ENCODE data around the gene CXCL5.
"Not testable (repeated sequence)": the region's sequence is repeated elsewhere in the genome, so short reads cannot be mapped to it uniquely, and the experiment has no call there.

CXCL5 gene

DNA sequence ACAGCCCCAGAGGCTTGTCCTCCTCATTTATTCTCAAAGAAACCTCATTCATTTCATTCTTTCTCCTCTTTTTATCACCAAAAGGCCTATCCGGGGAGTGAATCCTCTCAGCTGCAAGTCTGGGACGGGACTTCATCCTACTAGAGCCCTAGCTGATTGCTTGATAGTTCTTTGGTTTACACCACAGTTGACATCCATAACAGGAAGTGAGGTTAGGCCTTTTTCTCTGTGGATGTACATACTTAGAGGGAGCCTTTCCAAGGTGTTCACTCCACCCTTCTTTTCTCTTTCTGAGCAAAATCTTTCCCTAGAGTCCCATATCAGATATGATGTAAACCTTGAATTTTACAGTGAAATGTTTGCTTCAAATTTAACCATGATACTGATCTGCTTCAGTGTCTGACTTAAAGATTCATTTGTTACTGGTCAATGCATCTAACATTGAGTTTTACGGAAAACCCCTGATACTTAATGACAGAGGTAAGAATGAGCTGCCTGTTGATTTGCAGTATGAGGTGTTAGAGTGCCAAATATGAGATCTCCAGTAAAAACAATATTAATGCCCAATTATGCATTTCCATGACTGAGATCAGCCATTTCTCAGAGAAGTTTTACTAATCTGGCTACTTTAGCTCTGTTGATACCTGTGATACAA, 16.8 kb upstream of the CXCL5 start:
- no peak for DNase-seq (ENCODE audit: low spot score)

DNA sequence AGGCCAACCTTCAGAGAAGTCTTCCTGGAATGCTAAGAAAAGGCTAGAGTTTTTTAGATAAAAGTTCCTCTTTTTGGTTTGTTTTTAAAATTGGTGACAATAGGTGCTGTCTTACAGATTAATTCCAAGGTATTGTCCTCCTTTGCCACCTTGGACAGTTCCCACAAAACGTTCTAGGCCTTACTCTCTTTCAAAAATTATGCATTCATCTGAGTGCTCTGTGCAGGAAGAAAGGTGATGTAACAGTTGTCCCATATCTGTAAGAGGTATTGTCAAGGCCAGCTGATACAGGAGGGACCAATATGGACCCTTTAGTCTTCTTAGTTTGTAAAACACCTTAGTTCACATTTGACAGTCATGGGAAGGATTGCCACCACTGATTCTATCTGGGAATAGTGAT, 15.9 kb upstream of the CXCL5 start:
- no peak for DNase-seq (ENCODE audit: low spot score)

DNA sequence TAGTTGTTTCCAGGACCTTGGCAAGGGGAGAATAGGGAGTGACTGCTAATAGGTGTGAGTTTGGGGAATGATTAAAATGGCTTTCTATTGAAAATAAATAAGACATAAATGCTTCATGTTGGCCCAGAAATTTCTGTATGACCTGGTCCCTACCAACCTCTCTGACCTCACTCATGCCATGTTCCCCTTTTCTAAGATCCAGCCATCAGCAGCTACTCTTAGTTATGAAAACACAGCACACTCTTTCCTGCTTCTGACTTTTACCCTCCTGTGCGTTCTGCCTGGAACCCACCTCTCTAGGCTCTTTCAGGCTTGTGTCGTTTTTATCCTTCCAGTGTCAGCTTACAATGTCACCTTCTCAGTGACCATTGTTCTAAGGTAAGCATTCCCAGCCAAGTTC, 14.8 kb upstream of the CXCL5 start:
- DNase-seq (ENCODE audit: low spot score): no peak

DNA sequence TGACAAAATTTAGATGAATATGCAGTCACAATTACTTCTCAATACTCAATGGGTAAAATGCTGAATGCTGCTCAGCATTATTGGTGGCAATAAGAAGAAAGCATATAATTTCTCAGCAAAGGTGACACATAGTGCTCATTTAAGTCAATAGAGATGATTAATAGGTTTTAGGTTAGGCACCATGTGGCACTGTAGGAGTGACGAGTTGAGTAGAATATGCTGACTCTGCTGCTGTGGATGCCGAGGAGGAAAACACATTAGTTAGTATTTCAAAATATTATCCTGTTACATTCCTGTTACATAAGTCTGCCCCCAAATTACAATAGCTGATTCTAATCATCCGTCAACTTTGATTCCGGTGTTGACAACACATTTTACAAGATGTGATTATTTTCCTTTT, 13.7 kb upstream of the CXCL5 start:
- no peak for DNase-seq (ENCODE audit: low spot score)

DNA sequence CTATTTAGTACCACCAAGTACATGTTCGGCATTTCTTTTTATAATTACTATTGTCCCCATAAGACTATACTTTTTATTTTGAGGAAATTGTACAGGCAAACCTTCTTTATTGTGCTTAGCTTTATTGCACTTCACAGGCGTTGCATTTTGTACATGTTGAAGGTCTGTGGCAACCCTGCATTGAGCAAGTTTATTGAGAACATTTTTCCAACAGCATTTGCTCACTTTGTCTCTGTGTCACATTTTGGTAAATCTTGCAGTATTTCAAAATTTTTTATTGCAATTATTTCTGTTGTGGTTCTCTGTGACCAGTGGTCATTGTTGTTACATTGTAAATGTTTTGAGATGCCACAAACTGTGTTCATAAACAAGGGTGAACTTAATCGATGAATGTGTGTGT, 10.8 kb upstream of the CXCL5 start:
- DNase-seq (ENCODE audit: low spot score): no peak

DNA sequence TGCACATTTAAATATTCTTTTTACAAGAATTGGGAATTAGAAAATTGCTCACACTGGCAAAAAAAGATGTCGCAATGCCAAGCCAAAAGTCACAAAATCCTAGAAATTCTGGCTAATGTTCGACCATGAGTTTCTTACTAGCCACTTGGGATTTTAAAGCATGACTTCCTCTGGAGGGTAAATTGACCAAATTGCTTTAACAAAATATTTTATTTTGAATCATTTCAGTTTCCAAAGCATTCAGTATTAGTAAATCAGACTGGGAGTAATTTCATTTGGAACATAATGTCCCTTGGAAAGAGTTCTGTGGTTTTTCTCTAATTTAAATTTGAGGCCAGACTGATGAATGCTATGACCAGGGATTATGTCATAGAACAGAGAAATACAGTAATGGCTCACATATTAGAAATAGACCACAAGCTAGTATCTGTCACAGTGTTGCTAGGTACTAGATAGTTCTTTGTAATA, 7.6 kb upstream of the CXCL5 start:
- DNase-seq (ENCODE audit: low spot score): no peak

GRCh38 chr4:74005528-74005927, 7.1 kb upstream of the CXCL5 start:
- no peak for DNase-seq (ENCODE audit: low spot score)

DNA sequence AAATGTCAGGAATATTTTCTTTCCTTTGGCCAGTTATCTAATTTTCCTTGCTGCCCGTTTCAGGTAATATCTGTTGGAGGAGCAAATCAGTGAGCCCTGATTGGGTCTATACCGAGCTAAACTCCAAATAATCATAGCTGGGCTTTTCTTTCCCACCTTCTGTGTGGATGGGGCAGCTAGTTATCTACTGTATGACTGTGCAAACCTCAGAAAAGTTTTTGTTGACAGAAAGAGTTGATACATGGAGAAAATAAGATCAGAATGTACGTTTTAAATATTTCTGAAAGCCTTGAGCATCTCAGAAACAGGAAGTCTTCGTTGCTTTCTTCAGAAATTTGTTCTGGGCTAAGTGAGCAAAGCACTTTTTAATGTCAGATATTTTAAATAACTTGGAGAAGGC, 6.2 kb upstream of the CXCL5 start:
- no peak for DNase-seq (ENCODE audit: low spot score)

DNA sequence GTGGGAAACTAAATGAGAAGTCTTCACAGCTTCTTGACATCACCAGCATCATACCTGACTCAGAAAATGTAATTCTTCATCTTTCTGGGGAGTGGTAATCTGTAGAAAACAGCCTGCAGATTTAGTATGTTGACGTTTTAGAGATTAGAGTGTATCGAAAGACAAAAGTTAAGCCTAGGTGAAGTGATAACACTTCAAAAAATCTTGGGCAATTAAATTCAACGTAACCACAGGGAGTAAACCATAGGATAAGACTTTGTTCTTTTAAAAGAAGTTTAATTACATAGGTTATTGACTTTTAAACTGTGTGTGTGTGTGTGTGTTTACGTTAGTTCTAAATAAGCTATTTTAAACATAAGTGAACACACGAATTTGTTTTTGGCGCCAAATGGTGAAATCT, 1.8 kb upstream of the CXCL5 start:
- no peak for DNase-seq (ENCODE audit: low spot score)

- DNase-seq (ENCODE audit: low spot score): no peak
These were observed 6.4 kb downstream of the CXCL5 start for GRCh38 chr4:73992050-73992449.

DNA sequence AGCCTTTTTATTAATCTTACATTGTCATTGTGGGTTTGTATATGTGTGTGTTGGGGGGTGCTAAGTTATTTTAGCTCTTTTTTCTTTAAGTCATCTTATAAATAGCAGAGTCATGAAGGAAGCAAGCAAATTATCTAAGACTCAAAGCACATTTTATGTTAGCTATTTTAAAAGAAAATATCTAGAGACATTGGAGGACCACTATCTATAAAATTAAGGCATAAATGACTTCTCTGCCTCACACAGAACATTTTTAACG, 6.8 kb downstream of the CXCL5 start:
- DNase-seq (ENCODE audit: low spot score): no peak

DNA sequence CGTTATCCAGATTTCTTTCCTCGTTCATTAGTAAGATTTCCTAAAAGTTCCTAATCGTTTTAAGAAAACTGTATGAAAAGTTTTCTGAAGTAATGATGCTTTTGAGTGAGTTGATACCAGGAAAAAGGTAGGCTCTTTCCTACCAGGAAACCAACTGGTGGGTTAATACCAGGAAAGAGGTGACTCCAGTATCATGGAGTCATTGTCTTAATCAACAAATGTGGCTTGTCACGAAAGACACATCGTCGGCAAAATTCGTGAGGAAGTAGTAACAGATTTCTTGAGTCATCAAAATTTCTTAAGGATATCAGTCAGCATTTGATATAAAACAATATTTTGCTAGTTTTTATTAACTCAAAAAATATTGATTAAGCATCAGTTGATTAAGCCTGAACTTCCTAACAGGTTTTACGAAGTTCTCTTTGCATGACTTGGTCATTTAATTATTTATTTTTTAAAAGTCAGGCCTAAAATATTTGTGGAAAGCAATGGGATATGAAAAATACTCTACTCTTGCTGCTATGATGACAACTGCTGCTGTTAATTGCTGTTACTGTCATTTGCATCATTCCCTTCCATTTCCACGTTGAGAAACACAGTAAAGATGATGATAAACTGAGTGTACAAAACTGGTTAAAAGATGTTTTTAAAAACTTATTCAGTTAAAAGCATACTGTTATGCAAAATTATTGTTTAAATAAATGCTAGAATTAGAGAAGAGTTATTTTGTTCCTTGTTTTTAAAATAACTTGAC, 7.3 kb downstream of the CXCL5 start:
- no peak for DNase-seq (ENCODE audit: low spot score)

GRCh38 chr4:73989928-73990327, 8.5 kb downstream of the CXCL5 start:
- no peak for DNase-seq (ENCODE audit: low spot score)

- no peak for DNase-seq (ENCODE audit: low spot score)
These were observed 9.4 kb downstream of the CXCL5 start for GRCh38 chr4:73989031-73989430.

DNA sequence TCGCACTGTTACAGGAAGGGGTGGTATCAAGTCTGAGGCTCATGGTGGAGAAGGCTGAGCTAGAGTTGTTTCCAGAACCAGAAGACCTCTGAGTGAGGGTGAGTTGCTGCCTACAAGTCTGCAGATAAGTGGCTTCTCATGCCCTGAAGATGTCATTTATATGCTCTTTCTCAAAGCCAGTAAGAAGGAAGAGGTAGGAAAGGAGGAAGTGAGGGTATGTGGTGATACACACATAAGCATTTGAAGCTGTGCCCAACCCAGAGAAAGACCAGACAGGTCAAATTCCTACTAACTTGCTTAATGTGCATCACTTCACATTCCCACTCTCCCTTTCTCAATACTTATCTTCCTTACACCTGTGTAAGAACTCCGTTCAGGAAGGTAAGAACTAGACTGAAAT, 10.4 kb downstream of the CXCL5 start, which contains the start of gene PPBP:
TSS of gene PPBP (minus strand) at position 130 of the 400 bp plus-strand sequence. CDS start at position 43, 87 bp downstream.
- DNase-seq (ENCODE audit: low spot score): no peak

- no peak for DNase-seq (ENCODE audit: low spot score)
These were observed 13.0 kb downstream of the CXCL5 start for GRCh38 chr4:73985528-73985852.

- DNase-seq (ENCODE audit: low spot score): no peak
These were observed 13.5 kb downstream of the CXCL5 start for GRCh38 chr4:73984736-73985527.

GRCh38 chr4:73981175-73981574, 17.3 kb downstream of the CXCL5 start:
- not testable (repeated sequence) for DNase-seq (ENCODE audit: low spot score)

DNA sequence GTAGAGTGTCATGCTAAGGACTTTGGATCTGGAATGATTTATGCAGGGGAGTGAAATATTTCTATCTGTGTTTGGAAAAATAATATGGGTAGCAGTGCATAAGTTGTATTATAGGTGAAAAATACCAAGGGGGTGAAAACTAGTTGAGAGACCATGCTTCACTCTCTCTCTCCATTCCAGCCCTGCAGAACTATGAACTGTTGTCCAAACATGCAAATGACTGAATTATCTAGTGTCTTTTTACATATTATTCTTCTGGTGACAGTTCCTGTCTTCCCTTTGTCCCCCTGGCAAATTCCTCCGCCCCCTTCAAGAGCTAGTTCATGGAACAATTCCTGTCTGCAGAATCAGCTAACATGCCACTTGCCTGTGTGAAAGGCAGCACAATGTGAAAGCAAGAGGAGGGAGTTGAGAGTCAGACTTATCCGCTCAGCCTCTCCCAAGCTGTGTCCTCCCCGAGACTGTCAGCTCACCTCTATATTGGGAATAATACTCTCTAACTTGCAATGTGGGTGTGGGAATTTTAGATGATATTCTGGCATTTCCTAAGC, 19.0 kb downstream of the CXCL5 start:
- DNase-seq (ENCODE audit: low spot score): no peak

DNA sequence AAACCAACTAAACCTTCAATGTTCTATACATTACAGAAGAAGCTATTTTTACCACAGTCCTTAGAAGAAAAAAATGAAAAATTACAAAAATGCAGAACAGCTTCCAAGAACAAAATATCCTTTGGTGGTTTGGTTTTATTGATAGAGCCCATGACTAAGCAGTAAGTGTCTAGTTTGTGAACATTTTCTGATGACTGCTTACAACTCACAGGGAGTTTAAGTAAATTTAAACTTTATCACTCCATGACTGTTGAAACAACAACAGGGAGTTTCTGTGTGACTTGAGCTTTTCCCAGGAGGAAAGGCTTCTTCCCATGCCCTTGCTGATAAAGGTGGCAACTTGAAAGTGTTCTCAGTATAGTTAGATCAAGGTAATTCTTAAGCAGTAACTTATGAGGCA, 19.6 kb downstream of the CXCL5 start:
- DNase-seq (ENCODE audit: low spot score): no peak

DNA sequence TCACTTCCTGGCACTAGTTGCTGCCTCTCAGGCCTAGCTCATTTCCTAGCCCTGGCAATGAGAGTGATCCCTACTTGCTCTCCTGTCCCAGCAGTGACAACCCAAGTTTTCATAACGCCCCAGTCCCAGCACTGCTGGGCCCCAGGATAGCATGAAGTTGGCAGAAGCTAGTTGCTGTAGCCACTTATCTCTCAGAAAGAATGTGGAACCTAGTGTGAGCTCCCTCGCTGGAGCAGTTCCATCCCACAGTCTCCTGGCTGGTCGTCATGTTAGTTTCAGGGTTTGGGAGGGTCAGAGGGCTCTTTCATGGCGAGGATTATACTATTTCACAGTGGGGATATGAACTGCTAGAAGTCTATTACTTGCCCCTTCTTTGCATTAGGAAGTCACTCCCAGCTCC, 21.8 kb downstream of the CXCL5 start:
- no peak for DNase-seq (ENCODE audit: low spot score)

DNA sequence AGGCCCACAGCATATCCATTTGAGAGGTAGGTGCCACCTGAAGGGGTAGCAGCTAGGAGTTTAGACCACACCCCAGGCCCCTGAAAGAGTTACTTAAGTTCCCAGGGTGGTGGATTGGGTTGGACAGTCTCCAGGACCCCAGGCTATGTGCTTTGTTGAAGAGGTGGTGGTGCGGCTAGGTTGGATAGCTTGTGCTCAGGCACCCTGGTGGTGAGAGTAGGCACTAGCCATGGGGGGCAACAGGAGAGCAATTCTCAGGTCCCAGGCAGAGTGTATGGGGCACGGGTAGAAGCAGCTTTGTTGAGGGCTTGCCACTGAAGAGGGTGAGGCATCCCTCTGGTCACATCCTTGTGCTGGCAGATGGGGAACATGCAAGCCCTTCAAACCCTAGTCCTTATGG, 22.3 kb downstream of the CXCL5 start:
- DNase-seq (ENCODE audit: low spot score): no peak

GRCh38 chr4:73974352-73974751, 24.1 kb downstream of the CXCL5 start:
- no peak for DNase-seq (ENCODE audit: low spot score)
